Endothelial cell of umbilical vein (primary cell): ENCODE data around the gene CD300LG.

Experiments used
- EZH2 ChIP-seq: IDR thresholded peaks from 2 replicates; pipeline ENCODE4 v1.6.1; 2012; ENCODE audit warnings: borderline replicate concordance, low read depth, mild to moderate bottlenecking, moderate library complexity, low read length, inconsistent platforms; ENCODE audit not compliant: severe bottlenecking
- FOS ChIP-seq: IDR thresholded peaks from 2 replicates; pipeline ENCODE4 v1.6.1; 2011; ENCODE audit warnings: mild to moderate bottlenecking, low read length, moderate library complexity, borderline replicate concordance; ENCODE audit not compliant: insufficient read depth
- MYC ChIP-seq: IDR thresholded peaks from one replicate; pipeline ENCODE4 v1.6.1; 2011; ENCODE audit warnings: mild to moderate bottlenecking, low read depth, low read length
- POLR2A ChIP-seq: IDR thresholded peaks from 2 replicates; pipeline ENCODE4 v1.6.1; 2012; ENCODE audit warnings: low read depth, mild to moderate bottlenecking, control low read depth, low read length
- POLR2AphosphoS5 ChIP-seq: IDR thresholded peaks from 2 replicates; pipeline ENCODE4 v1.6.1; 2012; ENCODE audit warnings: low read depth, mild to moderate bottlenecking, control low read depth, low read length, moderate library complexity; ENCODE audit not compliant: insufficient read depth
- TF ChIP-seq, protein P1 (sequence below), 2 donors: IDR thresholded peaks; 1 replicate in 1 of 2; 2 replicates in 1 of 2; pipeline ENCODE4 v1.5.1; 2011; ENCODE audit warnings: low read length in 2 of 2, mild to moderate bottlenecking in 2 of 2, moderate library complexity in 2 of 2, control low read depth in 1 of 2, inconsistent platforms in 1 of 2, low read depth in 1 of 2; ENCODE audit not compliant: insufficient read depth in 1 of 2; ENCODE audit errors: extremely low read depth in 1 of 2
- TF ChIP-seq, protein P2 (sequence below): IDR thresholded peaks from 2 replicates; pipeline ENCODE4 v1.6.1; 2011; ENCODE audit not compliant: insufficient read depth, insufficient read length

DNA sequence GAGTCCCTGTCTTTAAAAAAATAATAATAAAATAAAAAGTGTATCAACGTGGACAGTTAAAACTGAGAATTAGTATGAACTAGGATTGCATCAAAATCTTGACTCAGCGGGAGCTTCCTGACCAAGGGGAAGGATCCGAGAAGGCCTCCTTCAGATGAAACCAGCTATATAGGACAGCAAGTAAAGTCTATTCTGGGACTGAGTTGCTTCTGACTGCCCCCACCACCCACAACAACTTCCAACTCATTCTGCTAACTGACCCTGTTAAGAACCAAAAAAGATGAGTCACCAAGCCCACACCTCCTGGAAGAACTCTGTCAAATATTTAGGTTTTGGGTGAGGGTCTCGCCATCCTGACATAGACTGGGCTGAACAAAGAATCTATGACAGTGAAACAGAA is 38.9 kb upstream of the CD300LG start:
- TF ChIP-seq, protein P1, sequence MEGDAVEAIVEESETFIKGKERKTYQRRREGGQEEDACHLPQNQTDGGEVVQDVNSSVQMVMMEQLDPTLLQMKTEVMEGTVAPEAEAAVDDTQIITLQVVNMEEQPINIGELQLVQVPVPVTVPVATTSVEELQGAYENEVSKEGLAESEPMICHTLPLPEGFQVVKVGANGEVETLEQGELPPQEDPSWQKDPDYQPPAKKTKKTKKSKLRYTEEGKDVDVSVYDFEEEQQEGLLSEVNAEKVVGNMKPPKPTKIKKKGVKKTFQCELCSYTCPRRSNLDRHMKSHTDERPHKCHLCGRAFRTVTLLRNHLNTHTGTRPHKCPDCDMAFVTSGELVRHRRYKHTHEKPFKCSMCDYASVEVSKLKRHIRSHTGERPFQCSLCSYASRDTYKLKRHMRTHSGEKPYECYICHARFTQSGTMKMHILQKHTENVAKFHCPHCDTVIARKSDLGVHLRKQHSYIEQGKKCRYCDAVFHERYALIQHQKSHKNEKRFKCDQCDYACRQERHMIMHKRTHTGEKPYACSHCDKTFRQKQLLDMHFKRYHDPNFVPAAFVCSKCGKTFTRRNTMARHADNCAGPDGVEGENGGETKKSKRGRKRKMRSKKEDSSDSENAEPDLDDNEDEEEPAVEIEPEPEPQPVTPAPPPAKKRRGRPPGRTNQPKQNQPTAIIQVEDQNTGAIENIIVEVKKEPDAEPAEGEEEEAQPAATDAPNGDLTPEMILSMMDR (IDR thresholded peaks at IDR 0.05; ENCODE audit: extremely low read depth in 1 of 2, insufficient read depth in 1 of 2, low read depth in 1 of 2, low read length in 2 of 2) = no peak
- TF ChIP-seq POLR2AphosphoS5 (no peak), EZH2 (no peak), POLR2A (no peak), FOS (no peak), MYC (no peak)
- TF ChIP-seq, protein P2, sequence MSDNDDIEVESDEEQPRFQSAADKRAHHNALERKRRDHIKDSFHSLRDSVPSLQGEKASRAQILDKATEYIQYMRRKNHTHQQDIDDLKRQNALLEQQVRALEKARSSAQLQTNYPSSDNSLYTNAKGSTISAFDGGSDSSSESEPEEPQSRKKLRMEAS = no peak
